HepG2 (cell line): ENCODE measurements around the gene NADK2. TPM values are rescaled to one million over a fixed set of nuclear protein-coding genes. Genes with fewer than 3 reads are reported as not detected.

ENCODE experiments used
- ARNT ChIP-seq: fragments of 450-650 bp; IDR thresholded peaks from 2 replicates; pipeline ENCODE4 v1.6.1; 2017
- CENPX ChIP-seq: sonication (generic); formaldehyde crosslinking; IDR thresholded peaks from 2 replicates; pipeline ENCODE4 v1.9.0; 2021; ENCODE audit warnings: mild to moderate bottlenecking, missing genetic modification reagents, moderate library complexity
- CSRNP2 ChIP-seq: sonication (generic); formaldehyde crosslinking; conservative IDR thresholded peaks from 2 replicates; pipeline ENCODE4 v1.8.0; 2022; ENCODE audit warnings: low read depth, missing genetic modification reagents
- ELF3 ChIP-seq: IDR thresholded peaks from 2 replicates; pipeline ENCODE4 v1.6.1; 2016; ENCODE audit warnings: missing genetic modification reagents, missing compliant biosample characterization
- HOXA7 ChIP-seq: sonication (generic); formaldehyde crosslinking; IDR thresholded peaks from 2 replicates; pipeline ENCODE4 v1.8.1; 2022; ENCODE audit warnings: mild to moderate bottlenecking, missing genetic modification reagents, moderate library complexity
- LBX2 ChIP-seq: sonication (generic); formaldehyde crosslinking; IDR thresholded peaks from 2 replicates; pipeline ENCODE4 v1.5.0; 2020; ENCODE audit warnings: missing genetic modification reagents, mild to moderate bottlenecking, borderline replicate concordance
- MAF1 ChIP-seq: sonication (generic); formaldehyde crosslinking; IDR thresholded peaks from 2 replicates; pipeline ENCODE4 v1.5.0; 2020; ENCODE audit warnings: missing genetic modification reagents, borderline replicate concordance
- POLR2AphosphoS2 ChIP-seq: IDR thresholded peaks from 2 replicates; pipeline ENCODE4 v1.6.1; 2011; ENCODE audit warnings: low read depth, low read length, improper control_type of control experiment
- RCOR2 ChIP-seq: IDR thresholded peaks from 2 replicates; pipeline ENCODE4 v1.6.1; 2016; ENCODE audit warnings: missing biosample characterization, missing genetic modification reagents
- SIX4 ChIP-seq: sonication (generic); formaldehyde crosslinking; IDR thresholded peaks from 2 replicates; pipeline ENCODE4 v1.4.0; 2020; ENCODE audit warnings: missing genetic modification reagents
- TCF7 ChIP-seq: sonication (generic); IDR thresholded peaks from 2 replicates; pipeline ENCODE4 v1.6.1; 2016; ENCODE audit warnings: antibody characterized with exemption, low read depth
- TGIF2 ChIP-seq: IDR thresholded peaks from 2 replicates; pipeline ENCODE4 v1.6.1; 2016; ENCODE audit warnings: control low read depth, missing compliant biosample characterization
- ZMYM4 ChIP-seq: sonication (generic); formaldehyde crosslinking; IDR thresholded peaks from 2 replicates; pipeline ENCODE4 v1.8.1; 2023; ENCODE audit warnings: mild to moderate bottlenecking, missing genetic modification reagents
- ZNF24 ChIP-seq: fragments of 450-650 bp; IDR thresholded peaks from 2 replicates; pipeline ENCODE4 v1.6.1; 2017; ENCODE audit warnings: antibody characterized with exemption, mild to moderate bottlenecking
- ZNF557 ChIP-seq: sonication (generic); formaldehyde crosslinking; IDR thresholded peaks from 2 replicates; pipeline ENCODE4 v1.4.0; 2020; ENCODE audit warnings: missing genetic modification reagents
- ZNF570 ChIP-seq: sonication (generic); formaldehyde crosslinking; IDR thresholded peaks from 2 replicates; pipeline ENCODE4 v1.4.0; 2020; ENCODE audit warnings: mild to moderate bottlenecking, missing genetic modification reagents, borderline replicate concordance
- ZNF629 ChIP-seq: sonication (generic); formaldehyde crosslinking; conservative IDR thresholded peaks from 2 replicates; pipeline ENCODE4 v1.5.0; 2020; ENCODE audit warnings: missing genetic modification reagents
- ZNF737 ChIP-seq: sonication (generic); formaldehyde crosslinking; IDR thresholded peaks from 2 replicates; pipeline ENCODE4 v1.5.0; 2020; ENCODE audit warnings: missing genetic modification reagents, mild to moderate bottlenecking, borderline replicate concordance
- ZNF766 ChIP-seq: sonication (generic); formaldehyde crosslinking; IDR thresholded peaks from 2 replicates; pipeline ENCODE4 v1.5.0; 2020; ENCODE audit warnings: missing genetic modification reagents, borderline replicate concordance
- polyA plus RNA-seq, 8 experiments: library from polyadenylated mRNA; depleted of rRNA in 3 of 8; stranded (reverse) in 7 of 8; unstranded in 1 of 8; fragments of >200 nt; fragmentation: Illumina TruSeq in 4 of 8; extraction: Trizol in 4 of 8; gene quantifications; 2 replicates each; pipeline versions ENCODE4 v1.2.1 to v1.2.3, GENCODE V29; 2011 to 2016; ENCODE audit warnings: low read depth in 4 of 8, missing spikeins in 1 of 8, mixed read lengths in 1 of 8; ENCODE audit not compliant: insufficient read depth in 1 of 8
- total RNA-seq, 5 experiments: library from RNA; depleted of rRNA; stranded (reverse); fragments of >200 nt; fragmentation: Illumina TruSeq; extraction: Trizol; gene quantifications; 2 replicates each; pipeline ENCODE4 v1.2.3, GENCODE V29; 2016; ENCODE audit warnings: low read depth in 1 of 5
- TF ChIP-seq, protein P1 (sequence below): sonication (generic); formaldehyde crosslinking; conservative IDR thresholded peaks from 2 replicates; pipeline ENCODE4 v1.4.0; 2020; ENCODE audit warnings: missing genetic modification reagents
- TF ChIP-seq, protein P2 (sequence below): sonication (generic); formaldehyde crosslinking; IDR thresholded peaks from 2 replicates; pipeline ENCODE4 v1.8.0; 2023; ENCODE audit warnings: mild to moderate bottlenecking, missing genetic modification reagents
- TF ChIP-seq, protein P3 (sequence below): IDR thresholded peaks from 2 replicates; pipeline ENCODE4 v1.6.1; 2016; ENCODE audit warnings: low read depth, control low read depth
- TF ChIP-seq, protein P4 (sequence below): IDR thresholded peaks from 2 replicates; pipeline ENCODE4 v1.6.1; 2016; ENCODE audit warnings: control low read depth

Gene NADK2
- total and polyA plus RNA-seq, 2 of the 13 experiments (the other 11 are each of a cell fraction or from before 2014, with no cell fraction given), result 13.9 to 71.4 TPM

DNA sequence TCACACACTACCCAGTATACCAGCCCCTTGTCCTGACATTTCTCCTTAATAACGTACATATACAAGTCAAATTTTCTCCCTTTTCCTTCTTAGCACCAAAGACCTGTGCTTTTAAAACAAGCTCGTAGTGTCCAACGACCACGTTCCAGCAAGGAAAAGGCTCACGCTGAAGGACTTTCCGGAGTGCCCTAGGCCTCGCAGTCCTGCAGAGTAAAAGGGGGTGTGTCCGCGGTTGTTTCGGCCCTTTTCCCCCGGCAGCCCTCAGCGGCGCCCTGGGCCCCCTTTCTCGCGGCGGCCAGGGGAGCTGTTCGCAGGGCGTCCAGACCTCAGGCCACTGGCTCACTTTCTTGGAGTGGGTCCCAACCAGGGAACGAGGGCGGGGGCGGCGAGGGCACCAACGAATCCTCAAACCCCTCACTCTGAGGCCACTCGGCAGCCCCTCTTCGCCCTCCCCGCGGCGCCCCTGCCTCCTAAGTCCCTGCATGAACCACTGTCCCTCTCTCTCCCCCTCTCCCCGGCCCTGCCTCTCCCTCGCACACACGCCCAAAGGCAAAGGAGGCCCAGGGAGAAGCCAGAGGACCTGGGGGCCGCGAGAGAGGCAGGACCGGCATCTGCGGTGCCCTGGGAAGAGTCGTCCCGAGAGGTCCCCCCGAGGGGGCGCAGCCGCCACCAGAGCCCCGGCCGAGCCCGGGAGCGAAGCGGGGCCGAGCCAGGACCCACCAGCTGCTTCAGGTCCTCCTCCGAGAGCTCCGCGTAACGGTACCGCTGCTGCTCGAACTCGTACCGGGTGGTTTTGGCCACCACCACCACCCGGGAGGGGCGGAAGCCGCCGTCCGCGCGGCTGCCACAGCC is 720 bp downstream of the NADK2 start (continued):
- TF ChIP-seq CSRNP2 (CRISPR knock-in tag) (no peak), CENPX (CRISPR knock-in tag) (no peak), HOXA7 (CRISPR knock-in tag) (no peak), ZMYM4 (CRISPR knock-in tag) (0 out of 2 replicates have a peak, but pooled peaks have one; percentile 30), ZNF766 (CRISPR knock-in tag) (no peak), ARNT (no peak), TGIF2 (CRISPR knock-in tag) (no peak), ZNF629 (CRISPR knock-in tag) (no peak), SIX4 (CRISPR knock-in tag) (no peak), ZNF570 (CRISPR knock-in tag) (no peak), ELF3 (CRISPR knock-in tag) (no peak), ZNF737 (CRISPR knock-in tag) (no peak), MAF1 (no peak), LBX2 (no peak), RCOR2 (CRISPR knock-in tag) (no peak), POLR2AphosphoS2 (no peak), ZNF24 (no peak), ZNF557 (no peak), TCF7 (no peak)
- TF ChIP-seq, protein P1, sequence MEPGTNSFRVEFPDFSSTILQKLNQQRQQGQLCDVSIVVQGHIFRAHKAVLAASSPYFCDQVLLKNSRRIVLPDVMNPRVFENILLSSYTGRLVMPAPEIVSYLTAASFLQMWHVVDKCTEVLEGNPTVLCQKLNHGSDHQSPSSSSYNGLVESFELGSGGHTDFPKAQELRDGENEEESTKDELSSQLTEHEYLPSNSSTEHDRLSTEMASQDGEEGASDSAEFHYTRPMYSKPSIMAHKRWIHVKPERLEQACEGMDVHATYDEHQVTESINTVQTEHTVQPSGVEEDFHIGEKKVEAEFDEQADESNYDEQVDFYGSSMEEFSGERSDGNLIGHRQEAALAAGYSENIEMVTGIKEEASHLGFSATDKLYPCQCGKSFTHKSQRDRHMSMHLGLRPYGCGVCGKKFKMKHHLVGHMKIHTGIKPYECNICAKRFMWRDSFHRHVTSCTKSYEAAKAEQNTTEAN (CRISPR knock-in tag), result no peak
- TF ChIP-seq, protein P2, sequence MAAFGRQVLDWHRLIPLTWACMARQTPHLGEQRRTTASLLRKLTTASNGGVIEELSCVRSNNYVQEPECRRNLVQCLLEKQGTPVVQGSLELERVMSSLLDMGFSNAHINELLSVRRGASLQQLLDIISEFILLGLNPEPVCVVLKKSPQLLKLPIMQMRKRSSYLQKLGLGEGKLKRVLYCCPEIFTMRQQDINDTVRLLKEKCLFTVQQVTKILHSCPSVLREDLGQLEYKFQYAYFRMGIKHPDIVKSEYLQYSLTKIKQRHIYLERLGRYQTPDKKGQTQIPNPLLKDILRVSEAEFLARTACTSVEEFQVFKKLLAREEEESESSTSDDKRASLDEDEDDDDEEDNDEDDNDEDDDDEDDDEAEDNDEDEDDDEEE (CRISPR knock-in tag), result no peak
- TF ChIP-seq, protein P3, sequence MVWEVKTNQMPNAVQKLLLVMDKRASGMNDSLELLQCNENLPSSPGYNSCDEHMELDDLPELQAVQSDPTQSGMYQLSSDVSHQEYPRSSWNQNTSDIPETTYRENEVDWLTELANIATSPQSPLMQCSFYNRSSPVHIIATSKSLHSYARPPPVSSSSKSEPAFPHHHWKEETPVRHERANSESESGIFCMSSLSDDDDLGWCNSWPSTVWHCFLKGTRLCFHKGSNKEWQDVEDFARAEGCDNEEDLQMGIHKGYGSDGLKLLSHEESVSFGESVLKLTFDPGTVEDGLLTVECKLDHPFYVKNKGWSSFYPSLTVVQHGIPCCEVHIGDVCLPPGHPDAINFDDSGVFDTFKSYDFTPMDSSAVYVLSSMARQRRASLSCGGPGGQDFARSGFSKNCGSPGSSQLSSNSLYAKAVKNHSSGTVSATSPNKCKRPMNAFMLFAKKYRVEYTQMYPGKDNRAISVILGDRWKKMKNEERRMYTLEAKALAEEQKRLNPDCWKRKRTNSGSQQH, result no peak
- TF ChIP-seq, protein P4, sequence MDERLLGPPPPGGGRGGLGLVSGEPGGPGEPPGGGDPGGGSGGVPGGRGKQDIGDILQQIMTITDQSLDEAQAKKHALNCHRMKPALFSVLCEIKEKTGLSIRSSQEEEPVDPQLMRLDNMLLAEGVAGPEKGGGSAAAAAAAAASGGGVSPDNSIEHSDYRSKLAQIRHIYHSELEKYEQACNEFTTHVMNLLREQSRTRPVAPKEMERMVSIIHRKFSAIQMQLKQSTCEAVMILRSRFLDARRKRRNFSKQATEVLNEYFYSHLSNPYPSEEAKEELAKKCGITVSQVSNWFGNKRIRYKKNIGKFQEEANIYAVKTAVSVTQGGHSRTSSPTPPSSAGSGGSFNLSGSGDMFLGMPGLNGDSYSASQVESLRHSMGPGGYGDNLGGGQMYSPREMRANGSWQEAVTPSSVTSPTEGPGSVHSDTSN (CRISPR knock-in tag), result no peak
